ENCODE measurements around the gene IL22.

Gene IL22

DNA sequence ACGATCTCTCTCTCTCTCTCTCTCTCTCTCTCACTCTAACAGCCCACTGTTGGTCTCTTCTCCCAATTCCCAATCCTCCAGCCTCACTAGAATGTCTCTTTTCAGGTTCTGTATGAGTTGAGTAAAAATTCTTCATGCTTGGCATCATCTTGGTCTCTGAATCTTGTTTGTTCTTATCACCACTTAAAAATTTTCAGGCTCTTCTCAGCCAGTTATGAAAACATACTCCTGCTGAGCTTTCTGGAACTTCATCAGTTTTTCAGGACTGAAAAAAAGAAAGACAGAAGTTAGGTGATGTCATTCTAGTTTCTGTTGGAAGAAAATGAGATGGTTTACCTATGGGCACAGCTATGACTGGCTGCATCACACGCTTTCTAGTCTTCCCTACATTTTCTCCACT, 11.5 kb upstream of the IL22 start:
- in situ Hi-C loops (cut with MboI; ENCODE audit: low sequenced_read_pairs) = no loop called here

GRCh38 chr12:68264158-68264855, 10.9 kb upstream of the IL22 start:
- in situ Hi-C loops (cut with MboI; ENCODE audit: low sequenced_read_pairs) = no loop called here

DNA sequence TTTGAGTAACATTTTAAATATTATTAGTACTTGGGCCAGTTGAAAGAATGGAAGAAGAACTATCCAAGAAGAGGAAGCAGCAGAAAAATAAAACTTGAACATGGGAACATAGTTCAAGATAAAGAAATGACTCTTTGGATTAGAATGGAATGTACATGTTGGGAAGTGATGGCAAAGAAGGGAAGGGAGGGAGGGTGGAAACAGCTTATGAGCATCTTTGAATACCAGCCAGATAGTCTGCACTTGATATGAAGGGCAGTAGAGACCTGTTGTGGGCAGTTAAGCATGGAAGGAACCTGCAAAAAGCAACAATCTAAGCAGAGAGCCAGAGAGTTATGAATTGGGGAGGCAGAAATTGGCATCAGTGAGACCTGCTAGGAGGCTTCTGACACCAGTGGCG, 10.0 kb upstream of the IL22 start:
- in situ Hi-C loops (cut with MboI; ENCODE audit: low sequenced_read_pairs) = no loop called here

DNA sequence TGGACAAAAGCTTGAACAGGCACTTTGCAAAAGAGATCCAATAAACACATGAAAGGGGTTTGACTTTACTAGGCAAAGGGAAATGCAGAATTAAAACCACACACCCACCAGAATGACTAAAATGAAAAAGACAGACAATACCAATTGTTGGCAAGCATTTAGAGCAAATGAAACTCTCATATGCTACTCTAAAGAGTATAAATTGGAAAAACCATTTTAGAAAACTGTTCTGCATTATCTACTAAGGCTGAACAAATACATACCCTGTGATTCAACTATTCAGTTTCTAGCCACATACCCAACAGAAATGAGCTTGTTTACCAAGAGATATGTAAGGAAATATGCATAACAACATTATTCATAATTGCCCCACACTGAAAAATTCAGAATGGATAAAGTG, 8.5 kb upstream of the IL22 start:
- in situ Hi-C loops (cut with MboI; ENCODE audit: low sequenced_read_pairs) = no loop called here

DNA sequence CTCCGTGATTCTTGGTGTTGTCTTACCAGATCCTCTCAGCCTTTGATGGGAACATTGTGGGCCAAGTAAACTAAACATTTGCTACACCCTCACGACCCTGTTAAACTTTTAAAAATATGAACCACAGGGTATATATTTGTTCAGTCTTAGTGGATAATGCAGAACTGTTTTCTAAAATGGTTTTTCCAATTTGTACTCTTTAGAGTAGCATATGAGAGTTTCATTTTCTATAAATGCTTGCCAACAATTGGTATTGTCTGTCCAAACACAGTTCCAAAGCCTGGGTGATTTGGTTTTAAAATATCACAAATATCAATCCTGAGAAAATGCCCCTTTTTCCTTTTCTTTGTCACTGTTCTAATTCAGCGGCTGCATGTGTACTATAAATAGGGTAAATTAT, 6.7 kb upstream of the IL22 start:
- in situ Hi-C loops (cut with MboI; ENCODE audit: low sequenced_read_pairs) = no loop called here

DNA sequence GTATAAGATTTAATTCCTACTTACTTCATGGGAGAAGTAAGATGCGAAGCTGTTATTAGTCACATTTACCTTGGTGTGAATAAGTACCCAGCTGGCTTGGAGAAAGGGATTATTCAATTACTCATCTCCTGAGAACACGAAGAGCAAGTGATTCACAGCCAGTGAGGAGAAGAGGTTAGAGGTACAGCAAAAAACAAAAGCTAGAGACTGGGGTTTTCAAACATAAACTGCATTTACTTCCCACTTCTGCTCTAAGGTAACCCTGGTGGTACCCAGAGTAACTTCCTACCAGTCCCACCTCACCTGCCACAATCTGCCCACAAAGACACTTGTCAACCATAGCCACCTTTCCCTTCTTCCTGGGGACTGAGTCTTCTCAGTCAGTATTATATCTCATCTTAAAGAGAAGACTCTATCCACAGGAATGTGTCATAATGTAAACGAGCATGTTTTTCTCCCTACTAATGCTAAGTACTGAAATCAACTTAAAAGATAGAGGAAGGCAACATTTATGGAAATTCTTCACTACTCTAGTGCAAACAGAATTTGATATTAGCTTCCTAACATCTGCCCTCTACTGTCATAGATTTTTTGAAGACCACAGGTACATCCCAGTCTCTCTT, 6.0 kb upstream of the IL22 start:
- in situ Hi-C loops (cut with MboI; ENCODE audit: low sequenced_read_pairs) = no loop called here

DNA sequence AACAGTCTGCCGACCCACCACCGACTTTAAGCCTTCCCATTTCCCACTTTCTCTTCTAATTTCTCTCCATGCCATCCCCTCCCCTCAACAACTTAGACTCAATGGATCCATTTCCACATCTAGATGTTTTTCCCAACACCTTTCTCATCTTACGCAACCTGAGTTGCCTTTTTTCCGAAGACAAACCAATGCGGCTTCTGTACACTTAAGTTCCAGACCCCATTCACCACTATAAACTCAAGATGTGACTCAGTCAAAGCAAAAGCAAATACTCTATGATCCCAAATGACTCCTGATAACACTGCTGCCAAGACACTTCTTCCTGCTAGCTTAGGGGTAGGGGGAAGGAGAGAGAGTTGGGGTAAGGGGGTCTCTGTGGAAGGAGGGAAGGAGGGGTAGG, 1.3 kb downstream of the IL22 start:
- in situ Hi-C loops (cut with MboI; ENCODE audit: low sequenced_read_pairs) = no loop called here

- in situ Hi-C loops (cut with MboI; ENCODE audit: low sequenced_read_pairs) = no loop called here
Observed at GRCh38 chr12:68250454-68250853, 3.0 kb downstream of the IL22 start.

DNA sequence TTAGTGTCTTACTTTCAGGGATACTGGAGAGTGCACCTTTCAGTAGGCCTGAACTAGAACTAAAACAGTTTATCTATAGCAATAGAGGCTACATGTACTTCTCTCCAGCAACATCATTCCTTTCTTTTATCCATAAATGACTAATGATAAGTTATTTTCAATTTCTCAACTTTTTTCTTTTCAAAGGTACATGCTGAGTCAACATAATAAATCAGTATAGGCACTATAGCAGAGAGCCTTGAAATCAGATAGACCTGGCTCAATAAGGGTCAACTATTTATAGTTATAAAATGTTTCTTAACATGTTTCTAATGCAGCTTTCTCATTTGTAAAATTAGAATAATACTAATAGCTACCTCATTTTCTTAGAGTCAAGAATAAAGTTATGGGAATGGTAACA, 5.6 kb downstream of the IL22 start:
- in situ Hi-C loops (cut with MboI; ENCODE audit: low sequenced_read_pairs) = no loop called here

GRCh38 chr12:68246350-68246749, 7.1 kb downstream of the IL22 start:
- in situ Hi-C loops (cut with MboI; ENCODE audit: low sequenced_read_pairs) = no loop called here

- in situ Hi-C loops (cut with MboI; ENCODE audit: low sequenced_read_pairs) = no loop called here
Observed at GRCh38 chr12:68245180-68246021, 8.0 kb downstream of the IL22 start.

DNA sequence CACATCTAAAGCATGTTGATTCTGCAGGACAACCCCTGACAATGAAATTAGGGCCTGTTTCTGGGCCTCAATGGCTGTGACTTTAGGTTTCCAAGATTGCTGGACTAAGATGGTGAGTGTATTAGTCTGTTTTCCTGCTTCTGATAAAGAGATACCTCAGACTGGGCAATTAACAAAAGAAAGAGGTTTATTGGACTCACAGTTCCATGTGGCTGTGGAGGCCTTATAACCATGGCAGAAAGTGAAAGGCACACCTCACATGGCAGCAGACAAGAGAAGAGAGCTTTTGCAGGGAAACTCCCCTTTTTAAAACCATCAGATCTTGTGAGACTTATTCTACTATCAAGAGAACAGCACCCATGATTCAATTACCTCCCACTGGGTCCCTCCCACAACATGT, 10.6 kb downstream of the IL22 start:
- in situ Hi-C loops (cut with MboI; ENCODE audit: low sequenced_read_pairs) = no loop called here

DNA sequence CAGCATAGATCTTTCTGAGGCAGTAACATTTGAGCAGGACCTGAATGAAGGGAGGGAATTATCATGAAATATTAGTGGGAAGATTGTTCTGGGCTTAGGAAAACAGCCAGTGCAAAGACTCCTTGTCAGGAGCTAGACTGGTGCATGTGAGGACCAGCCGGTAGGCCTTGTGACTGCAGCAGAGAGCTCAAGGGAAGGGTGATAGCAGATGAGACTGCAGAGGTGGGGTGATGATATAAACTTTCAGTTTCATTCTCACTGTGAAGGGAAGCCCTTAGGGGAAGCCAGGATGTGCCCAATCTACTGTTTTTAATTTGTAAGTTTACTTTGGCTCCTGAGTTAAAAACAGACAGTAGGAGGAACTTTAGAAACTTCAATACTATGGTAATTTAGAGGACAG, 12.4 kb downstream of the IL22 start:
- in situ Hi-C loops (cut with MboI; ENCODE audit: low sequenced_read_pairs) = no loop called here

GRCh38 chr12:68240079-68240478, 13.3 kb downstream of the IL22 start:
- in situ Hi-C loops (cut with MboI; ENCODE audit: low sequenced_read_pairs) = no loop called here

- in situ Hi-C loops (cut with MboI; ENCODE audit: low sequenced_read_pairs) = no loop called here
Observed at GRCh38 chr12:68239309-68239982, 14.0 kb downstream of the IL22 start.

DNA sequence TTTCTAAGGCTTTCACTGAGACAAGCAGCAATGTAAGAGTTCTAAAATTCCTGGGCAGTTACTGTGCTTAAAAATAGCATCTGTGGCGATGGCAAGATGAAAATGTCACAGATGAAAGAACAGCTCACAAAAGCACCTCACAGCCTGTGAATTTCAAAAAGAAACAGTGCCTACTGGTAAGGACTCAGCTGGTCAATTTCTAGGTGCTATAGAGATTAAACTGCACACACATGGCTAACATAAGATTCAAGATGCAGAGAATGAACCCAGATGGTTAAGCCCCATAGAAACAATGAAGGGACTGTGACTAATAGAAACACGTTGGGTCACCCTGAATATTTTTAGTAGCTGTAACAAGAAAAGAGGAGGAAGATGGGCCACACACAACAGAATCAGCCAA, 15.8 kb downstream of the IL22 start:
- in situ Hi-C loops (cut with MboI; ENCODE audit: low sequenced_read_pairs) = no loop called here

GRCh38 chr12:68237078-68237477, 16.3 kb downstream of the IL22 start:
- in situ Hi-C loops (cut with MboI; ENCODE audit: low sequenced_read_pairs) = no loop called here

GRCh38 chr12:68236421-68237059, 16.9 kb downstream of the IL22 start:
- in situ Hi-C loops (cut with MboI; ENCODE audit: low sequenced_read_pairs) = no loop called here

- in situ Hi-C loops (cut with MboI; ENCODE audit: low sequenced_read_pairs) = no loop called here
Observed at GRCh38 chr12:68235576-68235975, 17.8 kb downstream of the IL22 start.

GRCh38 chr12:68234140-68234539, 19.3 kb downstream of the IL22 start:
- in situ Hi-C loops (cut with MboI; ENCODE audit: low sequenced_read_pairs) = no loop called here

GRCh38 chr12:68233498-68233897, 19.9 kb downstream of the IL22 start:
- in situ Hi-C loops (cut with MboI; ENCODE audit: low sequenced_read_pairs) = no loop called here

Data from HL-60/S4 (cell line).